Eye (tissue), 1 donor: ENCODE data around the gene ARHGAP8.
"Not testable (repeated sequence)": the region's sequence is repeated elsewhere in the genome, so short reads cannot be mapped to it uniquely, and the experiment has no call there.

ENCODE experiments used
- DNase-seq: peaks from one replicate; pipeline ENCODE4 v3.0.0-alpha.2; 2015

The ARHGAP8 gene

DNA sequence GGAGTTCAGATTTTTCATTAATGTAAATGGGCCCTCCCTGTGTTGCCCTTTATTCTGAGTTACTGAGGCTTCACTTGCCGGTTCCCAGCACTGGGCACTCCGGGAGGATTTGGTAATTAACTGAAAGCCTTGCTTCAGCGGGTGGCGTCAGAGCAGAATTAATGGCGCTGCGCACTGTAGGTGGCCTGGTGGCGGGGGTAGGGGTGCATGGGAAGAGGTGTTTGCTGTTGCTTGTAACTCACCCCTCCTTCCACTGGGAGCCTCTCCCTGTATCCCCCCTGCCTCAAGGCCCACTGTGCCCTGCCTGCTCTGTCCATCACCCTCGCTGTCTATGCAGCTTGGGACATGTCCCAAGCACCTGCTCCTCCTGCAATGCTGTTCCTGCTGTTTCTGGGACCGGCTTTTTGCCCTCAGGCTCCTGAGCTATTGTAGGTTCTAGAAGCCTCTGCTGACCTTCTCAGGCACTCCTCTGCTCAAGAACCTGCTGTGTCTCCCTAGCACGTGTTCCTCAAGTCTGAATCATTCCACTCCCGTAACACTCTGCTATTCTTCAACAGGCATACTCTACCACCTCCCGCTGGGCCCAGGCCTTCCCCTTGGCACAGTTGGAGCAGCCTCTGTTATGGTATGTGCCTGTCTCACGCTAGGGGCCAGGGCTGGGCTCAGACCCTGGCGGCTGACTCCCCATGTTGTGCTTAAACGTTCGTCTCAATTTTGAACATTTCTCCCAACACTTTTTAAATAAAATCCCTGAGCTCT is 24.4 kb downstream of the ARHGAP8 start:
- DNase-seq: no peak

DNA sequence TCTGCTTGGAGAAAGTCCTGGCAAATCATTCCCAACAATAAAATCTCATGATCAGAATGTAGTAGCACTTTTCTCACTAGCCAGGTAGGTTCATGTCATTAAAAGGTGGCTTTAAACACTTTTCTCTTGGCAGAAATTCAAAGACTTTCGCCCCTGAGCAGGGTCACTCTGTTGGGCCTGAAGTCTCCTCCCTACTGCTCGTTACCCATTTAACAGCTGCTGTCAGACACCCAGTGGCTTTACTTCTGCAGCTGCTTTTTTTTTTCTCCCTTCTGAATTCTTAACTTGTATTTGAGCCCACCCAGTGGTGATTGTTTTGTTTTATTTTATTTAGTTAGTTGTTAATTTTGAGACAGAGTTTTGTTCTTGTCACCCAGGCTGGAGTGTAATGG is 25.0 kb downstream of the ARHGAP8 start:
- DNase-seq: no peak

DNA sequence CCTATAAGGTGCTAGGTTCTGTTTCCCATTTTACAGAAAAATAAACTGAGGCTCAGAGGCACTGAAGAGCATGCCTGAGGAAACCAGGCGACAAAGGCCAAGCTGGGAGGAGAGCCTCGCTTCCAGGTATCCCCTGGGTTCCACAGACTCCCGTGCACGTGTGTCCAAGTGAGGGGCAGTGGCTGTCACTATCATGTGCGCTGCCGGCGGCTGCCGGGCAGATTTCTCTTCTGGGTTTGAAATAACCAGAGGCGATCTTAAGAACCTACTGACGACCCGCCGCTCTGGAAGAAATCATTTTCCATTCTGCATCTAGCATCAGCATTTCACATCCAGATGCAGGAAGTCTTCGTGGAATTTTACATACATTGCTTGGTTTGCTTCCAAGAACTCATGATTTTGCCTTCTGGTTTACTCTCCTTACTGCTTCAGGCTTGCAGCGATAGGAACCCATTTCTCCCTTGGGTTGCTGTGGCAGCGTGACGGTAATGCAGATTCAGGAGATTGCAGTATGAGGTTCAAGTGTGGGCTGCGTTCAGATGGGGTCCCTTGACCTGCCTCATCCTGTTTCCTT is 28.6 kb downstream of the ARHGAP8 start:
- DNase-seq: no peak

DNA sequence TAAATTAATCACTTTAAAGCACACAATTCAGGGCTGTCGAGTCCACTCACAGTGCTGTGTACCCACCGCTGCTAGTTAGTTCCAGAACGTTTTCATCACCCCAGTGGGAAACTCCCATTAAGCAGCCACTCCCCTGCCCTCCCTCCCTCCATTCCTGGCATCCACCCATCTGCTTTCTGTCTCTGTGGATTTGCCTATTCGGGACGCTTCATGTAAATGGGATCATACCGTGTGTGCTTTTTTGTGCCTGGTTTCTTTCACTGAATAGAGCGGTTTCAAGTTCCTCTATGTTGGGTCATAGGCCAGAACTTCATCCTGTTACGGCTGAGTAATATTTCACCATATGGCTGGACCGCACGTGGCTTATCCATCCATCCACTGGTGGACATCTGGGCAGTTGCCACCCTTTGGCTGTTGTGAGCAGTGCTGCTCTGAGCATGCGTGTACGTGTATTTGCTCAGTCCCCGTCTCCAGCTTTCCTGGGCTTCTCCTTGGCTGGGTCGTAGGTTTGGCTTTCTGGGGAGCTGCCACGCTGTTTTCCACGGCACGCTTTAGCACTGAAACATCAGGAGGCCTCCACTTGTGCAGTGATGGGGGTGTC is 30.1 kb downstream of the ARHGAP8 start:
- no peak for DNase-seq

DNA sequence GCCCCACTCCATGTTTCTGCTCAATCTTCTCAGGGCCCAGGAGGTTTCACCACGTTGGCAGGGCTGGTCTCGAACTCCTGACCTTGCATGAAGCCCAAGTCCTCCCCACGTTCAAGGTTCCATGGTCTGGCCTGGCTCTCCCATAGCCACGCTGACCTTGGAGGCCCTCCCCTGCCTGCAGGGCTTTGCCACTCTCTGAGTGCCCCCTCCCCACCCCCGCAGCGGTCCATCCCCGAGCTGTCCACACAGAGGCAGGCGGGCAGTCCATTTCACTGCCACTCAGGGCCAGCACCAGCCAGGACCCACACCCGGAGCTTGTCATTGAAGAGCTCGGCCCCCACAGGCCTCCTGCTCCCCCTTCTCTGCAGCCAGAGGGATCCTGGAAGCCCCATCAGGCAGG is 30.7 kb downstream of the ARHGAP8 start:
- no peak for DNase-seq

DNA sequence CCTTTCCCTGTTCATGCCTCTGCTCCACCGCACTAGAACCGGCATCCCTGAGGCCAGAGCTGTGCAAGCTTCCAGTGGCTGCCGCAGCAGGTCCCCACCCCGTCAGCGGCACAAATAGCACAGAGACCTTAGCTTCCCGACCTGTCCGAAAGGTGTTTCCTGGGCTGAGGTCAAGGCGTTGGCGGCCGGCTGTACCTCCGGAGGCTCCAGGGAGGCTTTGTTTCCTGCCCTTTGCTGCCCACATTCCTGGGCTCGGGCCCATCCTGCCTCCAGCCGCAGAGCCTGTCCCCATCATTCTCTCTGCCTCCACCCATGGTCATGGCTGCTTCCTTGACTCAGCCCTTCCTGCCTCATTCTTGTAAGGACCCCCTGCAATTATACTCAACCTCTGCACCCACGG is 31.2 kb downstream of the ARHGAP8 start:
- DNase-seq: no peak

DNA sequence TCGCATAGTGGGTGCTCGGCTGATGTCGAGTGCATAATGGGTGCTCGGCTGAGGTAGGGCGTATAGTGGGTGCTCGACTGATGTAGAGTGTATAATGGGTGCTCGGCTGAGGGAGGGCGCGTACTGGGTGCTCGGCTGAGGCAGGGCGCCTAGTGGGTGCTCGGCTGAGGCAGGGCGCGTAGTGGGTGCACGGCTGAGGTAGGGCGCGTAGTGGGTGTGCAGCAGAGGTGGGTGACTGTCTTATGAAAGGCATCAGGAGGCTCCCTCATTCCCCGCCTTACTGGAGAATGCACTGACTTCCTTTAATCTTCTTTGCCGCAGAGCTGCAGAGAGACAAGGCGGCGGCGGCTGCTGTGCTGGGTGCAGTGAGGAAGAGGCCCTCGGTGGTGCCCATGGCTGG is 33.8 kb downstream of the ARHGAP8 start:
- DNase-seq: no peak

DNA sequence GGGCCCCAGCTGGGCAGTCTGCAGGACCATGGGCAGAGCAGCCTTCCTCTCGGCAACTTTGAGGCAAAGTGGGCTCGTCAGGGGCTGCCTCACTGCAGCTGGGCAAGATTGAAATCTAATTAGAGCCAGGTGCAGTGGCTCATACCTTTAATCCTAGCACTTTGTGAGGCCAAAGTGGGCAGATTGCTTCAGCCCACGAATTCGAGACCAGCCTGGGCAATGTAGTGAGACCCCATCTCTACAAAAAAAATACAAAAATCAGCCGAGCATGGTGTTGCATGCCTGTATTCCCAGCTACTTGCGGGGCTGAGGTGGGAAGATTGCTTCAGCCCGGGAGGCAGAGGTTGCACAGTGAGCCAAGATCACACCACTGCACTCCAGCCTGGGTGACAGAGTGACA is 34.2 kb downstream of the ARHGAP8 start:
- no peak for DNase-seq

DNA sequence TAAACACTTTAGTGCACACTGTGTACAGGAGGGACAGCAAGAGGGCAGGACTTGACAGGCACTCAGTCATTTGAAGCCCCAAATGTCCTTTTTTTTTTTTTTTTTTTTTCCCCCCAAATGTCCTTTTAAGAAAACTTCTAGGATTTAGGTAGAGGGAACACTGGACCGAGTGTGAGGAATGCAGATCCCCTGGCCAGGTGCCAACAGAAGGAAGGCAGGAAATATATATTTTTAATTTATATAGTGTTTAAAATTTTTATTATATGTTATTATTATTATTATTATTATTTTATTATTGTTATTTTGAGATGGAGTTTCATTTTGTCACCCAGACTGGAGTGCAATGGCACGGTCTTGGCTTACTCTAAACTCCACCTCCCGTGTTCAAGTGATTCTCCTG is 35.5 kb downstream of the ARHGAP8 start:
- no peak for DNase-seq

DNA sequence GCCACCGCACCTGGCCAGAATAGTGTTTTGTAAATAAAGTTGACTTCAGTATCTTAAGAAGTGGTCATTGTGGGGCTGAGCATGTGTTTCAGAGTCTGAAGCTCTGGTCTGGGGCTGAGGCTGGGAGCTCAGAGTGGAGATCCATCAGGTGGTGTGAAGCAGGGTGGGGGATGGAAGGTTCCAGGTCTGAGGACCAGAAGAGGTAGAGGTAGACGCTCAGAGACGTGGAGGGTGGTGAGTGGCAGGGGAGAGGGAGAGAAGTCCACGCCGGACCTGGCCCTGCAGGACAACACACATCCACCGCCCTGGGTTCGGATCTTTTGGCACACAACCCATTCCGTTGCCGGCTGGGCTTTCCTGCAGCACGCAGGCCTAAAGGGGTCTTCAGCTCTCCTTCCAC is 40.7 kb downstream of the ARHGAP8 start:
- DNase-seq: no peak

DNA sequence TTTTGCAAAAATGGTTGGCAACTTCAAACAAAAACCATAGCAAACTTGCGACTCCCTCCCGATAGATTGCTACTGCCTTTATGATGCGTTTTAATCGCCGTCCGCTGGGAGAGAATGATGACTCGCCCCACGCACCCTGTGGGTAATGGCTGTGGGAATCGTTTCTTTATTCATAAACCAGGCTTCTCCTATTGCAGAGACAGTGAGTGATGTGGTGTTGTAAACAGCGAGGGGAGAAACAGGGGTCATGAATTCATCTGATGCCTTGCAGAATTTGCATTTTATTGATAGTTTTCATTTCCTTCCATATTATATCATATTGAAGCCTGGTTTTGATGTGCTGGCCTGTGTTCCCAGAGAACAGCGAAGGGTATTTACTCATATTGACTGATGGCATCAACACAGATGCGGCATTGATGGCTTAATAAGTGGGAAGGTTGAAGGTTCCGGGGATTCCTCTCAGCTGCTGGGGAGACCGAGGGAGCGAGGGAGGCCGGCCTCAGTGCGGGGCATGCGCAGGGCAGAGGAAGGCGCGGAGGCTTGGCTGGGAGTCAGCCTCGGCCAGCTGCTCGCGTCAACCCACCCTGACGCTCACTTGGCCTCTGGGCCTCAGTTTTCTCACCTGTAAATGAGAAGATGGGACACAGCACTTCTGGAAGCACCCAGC is 41.3 kb downstream of the ARHGAP8 start:
- no peak for DNase-seq

DNA sequence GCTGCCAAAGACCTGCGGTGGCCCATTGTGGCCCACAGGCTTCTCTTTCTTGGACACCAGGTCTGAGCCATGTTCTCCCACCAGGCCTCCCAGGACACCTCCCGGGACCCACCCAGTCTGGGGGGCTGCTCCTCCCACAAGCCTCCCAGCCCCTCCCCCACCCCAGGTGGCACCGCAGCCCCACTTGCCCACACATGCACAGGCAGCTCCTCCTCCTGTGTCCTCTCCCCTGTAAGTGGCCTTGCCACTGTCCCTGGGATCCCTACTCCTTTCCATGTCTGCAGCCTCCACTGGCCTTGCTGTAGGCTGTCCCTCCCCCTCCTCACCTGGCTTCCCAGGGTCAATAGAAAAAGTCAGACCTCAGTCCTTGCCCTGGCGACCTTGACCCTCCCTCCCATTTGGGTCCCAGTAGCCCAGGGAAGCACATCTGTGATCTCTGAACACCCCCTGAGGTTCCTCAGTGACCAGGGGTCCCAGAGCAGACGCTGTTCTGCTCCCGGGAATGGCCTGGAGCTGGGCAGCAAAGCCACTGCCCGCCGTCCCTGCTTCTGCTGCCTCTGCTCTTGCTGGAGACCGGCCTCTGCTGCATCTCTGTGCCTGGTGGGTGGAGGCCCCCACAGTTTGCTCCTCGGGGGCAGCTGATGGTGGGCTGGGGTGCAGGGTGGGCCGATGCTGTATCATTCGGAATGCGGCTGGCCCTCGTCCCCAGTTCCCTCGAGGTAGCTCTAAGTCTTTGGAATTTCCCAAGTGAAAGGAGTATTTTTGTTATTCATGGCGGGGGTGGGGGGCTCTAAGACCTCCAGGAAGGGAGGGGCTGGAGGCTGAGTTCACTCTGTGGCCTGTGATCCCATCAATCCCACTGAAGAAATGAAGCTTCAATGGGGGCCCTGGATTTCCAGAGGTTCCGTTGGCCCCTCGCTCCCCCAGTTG is 43.6 kb downstream of the ARHGAP8 start:
- DNase-seq: no peak

DNA sequence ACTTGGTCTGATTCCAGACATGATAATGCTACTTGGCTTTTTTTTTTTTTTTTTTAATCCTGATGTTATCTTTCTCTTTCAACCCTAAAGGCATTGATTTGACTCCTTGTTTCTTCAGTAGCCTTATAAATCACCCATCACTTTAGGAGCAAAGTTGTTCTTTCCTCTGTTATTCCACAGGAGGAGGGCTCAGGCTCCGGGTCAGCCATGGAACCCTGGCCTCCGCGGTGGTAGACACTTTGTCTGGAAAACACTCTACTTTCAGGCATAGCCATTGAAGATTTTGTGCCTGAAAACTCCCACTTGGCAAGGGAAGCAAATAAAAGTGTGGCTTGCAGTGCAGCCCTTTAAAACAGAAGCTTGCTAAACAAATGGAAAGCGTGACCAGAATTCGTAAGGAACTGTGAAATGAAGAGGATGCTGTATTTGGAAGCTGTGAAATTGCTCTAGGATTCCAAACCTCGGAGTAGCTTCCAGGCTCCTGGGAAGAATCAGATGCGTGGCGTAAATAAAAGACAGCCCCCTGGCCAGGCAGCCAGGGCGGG is 44.9 kb downstream of the ARHGAP8 start:
- DNase-seq: no peak

DNA sequence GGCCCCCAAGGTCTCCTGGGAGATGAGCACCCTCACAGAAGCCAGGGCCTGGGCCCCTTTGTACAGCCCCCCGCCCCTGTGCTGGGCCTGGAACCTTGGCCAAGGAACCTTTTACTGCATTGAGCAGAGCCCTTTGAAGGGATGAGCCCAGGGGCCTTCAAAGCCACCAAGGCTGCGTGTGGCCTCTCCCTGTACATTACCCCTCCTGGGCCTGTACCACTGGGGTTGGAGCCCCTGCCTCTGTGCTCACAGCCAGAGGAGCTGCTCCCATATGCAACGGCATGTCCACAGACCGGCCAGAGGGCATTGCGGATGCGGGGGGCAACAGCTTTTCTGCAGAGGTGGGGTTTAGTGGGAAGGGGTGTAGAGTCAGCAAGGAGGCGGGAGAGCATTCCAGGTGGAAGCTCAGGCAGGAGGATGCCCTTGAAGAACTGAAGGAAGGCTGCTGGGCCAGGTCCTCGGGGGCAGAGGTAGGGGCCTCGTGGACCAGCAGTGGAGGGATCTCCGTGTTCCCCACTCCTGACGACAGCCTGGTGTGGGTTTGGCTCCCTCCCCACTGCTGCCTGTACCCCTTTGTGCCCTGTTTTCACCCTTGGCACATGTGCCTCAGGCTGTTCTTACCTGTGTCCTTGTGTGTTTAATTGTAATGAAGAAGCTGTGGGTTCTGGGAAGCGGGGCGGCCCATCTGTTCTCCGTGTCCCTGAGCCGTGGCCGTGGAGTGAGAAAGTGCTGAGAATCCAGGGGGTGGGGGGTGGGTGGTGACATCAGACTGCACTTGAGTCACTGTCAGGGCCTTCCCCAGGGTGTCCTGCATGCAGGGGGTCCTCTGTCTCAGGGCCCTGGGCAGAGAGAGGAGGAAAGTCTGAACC is 46.9 kb downstream of the ARHGAP8 start:
- DNase-seq: no peak

DNA sequence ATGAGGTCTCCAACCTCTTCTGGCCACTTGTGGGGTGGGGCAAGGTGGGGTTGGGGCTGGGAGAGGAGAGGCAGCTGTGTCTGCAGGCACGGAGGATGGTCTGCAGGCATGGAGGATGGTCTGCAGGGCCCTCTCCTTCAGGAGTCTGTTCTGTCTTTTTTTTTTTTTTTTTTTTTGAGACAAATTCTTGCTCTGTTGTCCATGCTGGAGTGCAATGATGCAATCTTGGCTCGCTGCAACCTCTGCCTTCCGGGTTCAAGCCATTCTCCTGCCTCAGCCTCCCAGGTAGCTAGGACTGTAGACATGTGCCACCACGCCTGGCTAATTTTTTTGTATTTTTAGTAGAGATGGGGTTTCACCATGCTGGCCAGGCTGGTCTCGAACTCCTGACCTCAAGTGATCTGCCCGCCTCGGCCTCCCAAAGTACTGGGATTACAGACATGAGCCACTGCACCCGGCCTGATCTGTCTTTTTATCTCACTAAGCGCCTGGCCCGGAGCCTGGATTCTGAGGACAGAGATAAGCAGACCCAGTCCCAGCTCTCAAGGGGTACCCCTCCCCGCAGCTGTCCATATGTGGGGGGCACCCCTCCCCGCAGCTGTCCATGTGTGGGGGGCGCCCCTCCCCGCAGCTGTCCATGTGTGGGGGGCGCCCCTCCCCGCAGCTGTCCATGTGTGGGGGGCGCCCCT is 47.7 kb downstream of the ARHGAP8 start:
- DNase-seq: not testable (repeated sequence)

DNA sequence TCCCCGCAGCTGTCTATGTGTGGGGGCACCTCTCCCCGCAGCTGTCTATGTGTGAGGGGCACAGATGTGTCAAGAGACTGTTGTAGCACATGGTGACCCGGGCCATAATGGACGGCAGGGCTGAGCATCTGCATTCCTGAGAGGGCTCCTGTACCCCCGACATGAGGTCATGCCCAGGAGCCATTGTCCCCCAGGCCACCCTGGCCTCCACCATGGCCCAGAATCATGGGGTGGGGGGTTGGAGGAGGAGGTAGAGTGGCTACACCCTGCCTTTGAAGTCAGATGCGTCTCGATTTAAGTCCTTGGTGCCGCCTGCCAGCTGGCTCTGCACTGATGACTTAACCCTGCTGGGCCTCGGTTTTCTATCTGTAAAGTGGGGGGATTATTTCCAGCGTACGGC is 49.1 kb downstream of the ARHGAP8 start:
- no peak for DNase-seq

DNA sequence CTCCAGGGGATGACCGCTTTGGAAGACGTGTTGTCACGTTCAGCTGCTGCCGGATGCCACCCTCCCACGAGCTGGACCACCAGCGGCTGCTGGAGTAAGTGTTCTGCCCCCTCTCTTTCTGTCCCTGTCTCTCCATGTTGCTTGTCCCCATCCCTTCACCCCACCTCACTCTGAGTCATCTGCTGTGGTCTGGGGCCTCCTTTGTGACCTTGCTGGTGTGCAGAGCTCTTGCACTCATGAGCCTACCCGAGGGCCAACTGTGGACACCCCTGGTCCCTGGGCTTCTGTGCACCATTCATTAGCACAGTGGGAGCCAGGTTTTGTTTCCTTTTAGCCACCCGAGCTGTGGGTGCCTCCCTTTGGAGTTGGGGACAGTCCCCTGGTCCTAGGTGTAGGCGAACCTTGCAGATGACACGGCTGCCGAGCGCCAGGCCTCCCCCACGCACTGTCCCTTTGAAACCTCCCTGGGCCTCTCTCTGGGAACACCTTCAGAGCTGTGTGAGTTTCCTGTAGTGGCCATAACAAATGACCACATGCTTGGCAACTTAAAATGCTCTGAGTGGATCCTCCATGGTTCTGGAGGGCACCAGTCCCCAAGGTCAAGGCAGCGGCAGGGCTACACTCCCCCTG is 49.8 kb downstream of the ARHGAP8 start:
- DNase-seq: no peak

DNA sequence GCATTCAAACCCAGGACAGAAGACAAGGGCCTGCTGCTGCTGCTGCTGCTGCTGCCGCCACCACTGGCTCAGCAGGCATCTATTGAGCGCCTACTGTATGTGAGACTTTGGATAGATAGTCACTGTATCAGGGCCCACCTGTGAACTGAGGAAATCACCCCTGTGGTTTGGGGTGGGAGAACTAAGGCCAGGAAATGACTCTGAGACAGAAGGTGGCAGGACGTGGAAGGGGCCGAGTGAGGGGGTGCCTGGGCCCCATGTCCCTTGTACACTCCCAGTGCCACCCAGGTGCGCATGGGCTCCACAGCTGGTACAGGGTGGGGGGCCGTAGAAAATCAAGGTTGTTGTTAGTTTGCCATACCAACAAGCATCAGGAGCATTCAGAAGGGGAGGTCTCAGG is 50.6 kb downstream of the ARHGAP8 start:
- no peak for DNase-seq

DNA sequence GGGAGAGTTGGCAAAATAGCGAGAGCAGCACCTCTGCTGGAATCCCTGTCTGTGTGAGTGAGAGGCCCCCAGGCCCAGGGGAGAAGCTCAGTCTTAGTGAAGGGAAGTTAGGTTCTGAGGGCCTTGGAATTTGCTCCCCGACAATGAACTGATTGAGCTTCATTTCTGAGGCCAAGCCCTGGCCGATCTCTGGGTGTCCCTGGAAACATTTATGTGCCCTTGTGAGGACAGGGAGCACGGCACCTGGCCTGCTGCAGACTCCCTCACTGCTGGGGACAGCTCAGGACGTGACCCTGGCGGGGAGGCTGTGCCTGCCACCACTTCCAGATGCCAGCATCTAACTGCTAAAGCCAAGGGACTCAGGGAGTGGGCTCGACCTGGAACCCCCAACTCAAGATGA is 52.0 kb downstream of the ARHGAP8 start:
- DNase-seq: no peak

DNA sequence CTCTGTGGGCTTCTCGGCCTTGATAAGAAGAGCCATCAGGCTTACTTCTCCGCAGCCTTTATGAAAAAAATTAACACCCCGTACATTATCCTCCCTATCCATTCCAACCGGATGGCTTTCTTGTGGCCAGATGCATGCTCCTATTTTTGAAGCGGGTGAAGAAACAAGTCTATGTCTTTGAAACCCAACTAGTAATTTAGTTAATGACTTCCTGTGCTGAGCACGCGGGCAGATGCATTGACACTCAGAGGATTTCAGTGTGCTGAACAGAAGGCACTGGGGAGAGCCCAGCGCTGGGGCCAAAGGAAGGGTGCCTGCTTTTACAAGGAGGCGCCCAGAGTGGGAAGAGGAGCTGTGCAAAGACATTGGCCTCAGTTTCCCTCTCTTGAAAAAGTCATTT is 53.3 kb downstream of the ARHGAP8 start:
- no peak for DNase-seq
